ENCODE data around the gene GAS2L2.

- TF ChIP-seq CTCF (IDR thresholded peaks at IDR 0.05) = no peak
- TF ChIP-seq POLR2A (IDR thresholded peaks at IDR 0.05) = no peak
- TF ChIP-seq POLR2AphosphoS5 (IDR thresholded peaks at IDR 0.05; ENCODE audit: insufficient read depth in 1 of 2, low read depth in 1 of 2) = no peak
Measured at GRCh38 chr17:35733366-35733765, 19.7 kb downstream of the GAS2L2 start.

All from vagina (tissue), 2 donors.